OCI-M1 (cell line): Measurements from ENCODE around the gene CROCC2.

Source experiments
- DNase-seq: peaks from one replicate; lab custom pipeline; 2025; lab: John Stamatoyannopoulos, UW

The CROCC2 gene

GRCh38 chr2:240988146-240988545, 82.0 kb downstream of the CROCC2 start:
- no peak for DNase-seq

DNA sequence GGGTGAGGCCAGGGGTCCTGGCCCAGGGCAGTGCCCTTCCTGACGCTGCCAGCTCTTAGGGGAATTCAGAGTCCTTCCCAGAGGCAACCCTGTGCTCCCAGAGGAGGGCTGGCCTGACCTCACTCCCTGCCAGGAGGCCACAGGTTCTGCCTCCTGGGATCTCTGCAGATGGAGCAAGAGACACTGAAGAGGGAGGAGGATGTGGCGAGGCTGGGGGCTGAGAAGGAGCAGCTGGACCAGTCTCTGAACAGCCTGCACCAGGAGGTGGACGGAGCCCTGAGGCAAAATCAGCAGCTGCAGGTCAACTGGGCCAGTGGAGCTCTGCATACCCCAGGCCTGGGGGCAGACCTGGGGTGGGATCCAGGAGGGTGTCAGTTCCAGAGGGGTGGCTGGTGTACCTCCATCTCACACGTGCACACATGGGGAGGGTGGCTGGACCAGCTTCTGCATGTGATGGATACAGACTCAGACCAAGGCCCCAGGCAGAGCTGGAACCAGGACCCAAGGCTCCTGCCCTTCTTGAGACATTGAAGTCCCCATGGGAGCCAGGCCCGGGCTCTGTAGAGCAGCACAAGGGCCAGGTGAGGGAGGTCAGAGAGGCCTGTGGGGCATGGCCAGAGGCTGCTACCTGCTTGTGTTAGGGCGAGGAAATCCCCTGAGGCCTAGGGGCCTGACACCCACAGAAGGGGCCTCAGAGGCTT, 82.6 kb downstream of the CROCC2 start:
- DNase-seq: no peak

- DNase-seq: peak; percentile 37
These were observed 83.5 kb downstream of the CROCC2 start for GRCh38 chr2:240989451-240990265.

- DNase-seq: no peak
These were observed 84.1 kb downstream of the CROCC2 start for GRCh38 chr2:240990266-240990529.

DNA sequence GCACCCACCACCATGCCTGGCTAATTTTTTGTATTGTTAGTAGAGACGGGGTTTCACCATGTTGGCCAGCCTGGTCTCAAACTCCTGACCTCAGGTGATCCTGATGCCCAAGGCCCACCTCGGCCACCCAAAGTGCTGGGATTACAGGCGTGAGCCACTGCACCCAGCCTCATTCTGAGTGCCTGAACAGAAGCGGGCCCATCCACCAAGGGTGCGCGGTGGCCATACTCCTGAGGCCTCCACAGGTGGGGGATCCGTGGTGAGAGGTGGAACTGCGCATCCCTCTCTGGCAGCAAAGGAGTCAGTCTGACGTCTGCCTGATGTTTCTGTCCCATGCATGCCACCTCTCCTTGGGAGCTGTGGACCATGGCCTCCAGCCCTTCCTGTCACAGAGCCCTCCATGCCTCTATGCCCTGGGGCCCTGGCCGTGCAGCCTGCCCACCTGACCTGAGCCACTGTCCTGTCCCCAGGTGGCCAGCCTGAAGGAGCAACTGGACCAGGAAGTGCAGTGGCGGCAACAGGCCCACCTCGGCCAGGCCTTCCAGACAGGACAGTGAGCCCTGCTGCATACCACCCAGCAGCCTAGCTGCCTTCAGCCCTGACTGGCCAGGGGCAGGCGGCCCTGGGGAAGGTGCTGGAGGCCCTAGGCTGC, 84.7 kb downstream of the CROCC2 start:
- DNase-seq: no peak

DNA sequence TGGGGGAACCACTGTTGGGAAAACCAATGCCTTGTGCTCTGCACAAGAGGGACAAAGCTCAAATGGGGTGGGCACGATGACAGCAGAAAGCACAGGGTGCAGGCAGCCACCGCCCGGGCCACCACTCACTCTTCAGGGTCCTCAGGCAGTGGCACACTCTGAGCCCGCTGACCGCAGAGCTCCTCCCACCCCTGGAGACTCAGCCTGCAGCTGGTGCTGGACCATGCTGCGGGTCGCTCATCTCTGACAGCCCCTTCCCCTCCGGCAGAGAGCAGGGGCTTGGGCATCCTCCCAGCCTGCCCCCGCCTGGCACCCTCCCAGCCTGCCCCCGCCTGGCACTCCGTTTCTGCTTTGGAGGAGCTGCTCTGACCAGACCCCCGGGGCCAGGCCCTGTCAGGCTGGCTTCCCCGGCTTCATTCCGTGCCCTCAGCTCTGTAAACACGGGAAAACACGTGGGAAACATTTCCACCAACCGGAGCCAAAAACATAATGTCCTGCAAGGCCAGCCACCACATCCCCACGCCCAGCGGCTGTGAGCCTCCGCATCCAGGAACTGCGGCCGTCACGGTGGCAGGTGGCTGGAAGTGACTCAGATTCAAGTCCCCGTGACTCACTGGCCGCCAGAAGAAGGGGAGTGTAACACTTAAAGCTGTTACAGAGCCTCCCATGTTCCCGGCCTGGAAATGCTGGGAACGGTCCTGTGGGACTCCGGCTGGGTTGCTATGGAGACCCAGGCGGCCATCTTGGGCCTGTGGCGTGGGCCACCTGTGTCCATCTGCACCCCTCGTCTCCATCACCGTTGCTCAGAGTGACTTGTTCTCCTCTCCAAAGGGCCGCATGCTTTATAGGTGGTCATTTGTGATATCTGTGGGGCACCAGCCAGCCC, 85.5 kb downstream of the CROCC2 start:
- no peak for DNase-seq

DNA sequence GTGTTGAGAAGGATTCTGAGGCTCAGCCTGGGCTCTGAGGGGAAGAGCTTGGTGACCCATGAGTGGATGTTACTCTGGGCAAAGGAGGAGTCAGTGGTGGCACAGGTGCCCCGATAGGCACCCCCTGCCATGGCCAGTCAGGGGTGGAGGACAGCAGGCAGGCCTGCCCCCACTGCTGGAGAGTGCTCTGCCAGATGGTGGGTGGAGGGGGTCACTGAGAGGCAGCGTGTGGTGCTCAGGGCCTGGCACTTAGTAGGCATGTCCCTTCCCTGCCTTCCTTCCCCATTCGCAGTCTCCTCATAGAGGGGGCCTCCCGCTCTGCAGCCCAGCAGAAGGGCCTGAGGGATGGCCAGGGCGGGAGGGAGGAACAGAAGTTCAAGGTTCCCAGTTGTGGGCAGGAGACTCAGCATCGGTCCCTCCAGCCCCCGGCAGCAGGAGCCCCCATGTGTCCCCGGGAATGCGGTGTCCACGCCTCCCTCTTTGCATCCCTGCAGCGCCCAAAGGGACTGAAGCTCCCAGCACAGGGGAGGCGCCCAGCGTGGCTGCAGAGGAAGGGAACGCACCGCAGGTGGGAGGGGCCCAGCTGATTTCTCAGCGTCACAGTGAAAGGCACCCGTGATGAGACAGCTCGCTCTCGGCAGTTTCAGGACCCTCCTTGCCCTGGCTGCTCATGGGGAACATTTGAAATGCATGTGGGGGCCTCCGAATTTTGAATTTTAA, 86.6 kb downstream of the CROCC2 start:
- DNase-seq: no peak

GRCh38 chr2:240993446-240994170, 87.5 kb downstream of the CROCC2 start:
- DNase-seq: no peak

DNA sequence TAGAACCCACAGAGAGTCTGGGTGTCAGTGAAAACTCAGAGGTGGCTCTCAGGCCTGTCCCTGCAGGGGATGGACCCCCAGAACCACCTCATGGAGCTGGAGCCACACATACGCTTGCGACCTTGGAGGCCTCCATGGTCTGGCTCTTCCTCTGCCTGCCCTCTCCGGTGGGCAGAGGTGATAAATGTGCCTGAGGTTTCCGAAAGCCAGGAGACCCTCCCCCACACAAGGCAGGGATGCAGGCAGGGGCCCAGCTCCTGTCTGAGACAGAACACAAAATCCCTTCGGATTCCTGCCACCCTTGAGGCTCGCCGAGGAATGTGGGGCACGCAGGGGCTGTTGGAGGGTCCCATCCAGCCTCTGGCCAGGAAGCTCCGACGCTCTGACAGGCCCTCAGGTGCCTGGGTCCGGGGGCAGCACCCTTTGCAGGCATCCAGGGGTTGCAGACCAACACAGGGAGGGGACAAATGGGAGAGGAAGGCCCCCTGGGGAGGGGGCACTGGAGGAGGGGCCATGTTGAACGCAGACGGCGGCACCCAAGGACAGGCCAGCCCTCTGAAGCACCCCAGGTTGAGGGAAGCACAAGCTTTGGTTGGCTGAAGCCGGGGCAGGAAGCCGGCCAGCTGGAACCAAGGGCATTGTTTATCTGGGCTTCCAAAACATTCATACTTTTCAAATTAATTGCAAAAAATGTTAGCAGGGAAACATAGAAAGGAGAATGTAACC, 88.2 kb downstream of the CROCC2 start:
- DNase-seq: no peak

DNA sequence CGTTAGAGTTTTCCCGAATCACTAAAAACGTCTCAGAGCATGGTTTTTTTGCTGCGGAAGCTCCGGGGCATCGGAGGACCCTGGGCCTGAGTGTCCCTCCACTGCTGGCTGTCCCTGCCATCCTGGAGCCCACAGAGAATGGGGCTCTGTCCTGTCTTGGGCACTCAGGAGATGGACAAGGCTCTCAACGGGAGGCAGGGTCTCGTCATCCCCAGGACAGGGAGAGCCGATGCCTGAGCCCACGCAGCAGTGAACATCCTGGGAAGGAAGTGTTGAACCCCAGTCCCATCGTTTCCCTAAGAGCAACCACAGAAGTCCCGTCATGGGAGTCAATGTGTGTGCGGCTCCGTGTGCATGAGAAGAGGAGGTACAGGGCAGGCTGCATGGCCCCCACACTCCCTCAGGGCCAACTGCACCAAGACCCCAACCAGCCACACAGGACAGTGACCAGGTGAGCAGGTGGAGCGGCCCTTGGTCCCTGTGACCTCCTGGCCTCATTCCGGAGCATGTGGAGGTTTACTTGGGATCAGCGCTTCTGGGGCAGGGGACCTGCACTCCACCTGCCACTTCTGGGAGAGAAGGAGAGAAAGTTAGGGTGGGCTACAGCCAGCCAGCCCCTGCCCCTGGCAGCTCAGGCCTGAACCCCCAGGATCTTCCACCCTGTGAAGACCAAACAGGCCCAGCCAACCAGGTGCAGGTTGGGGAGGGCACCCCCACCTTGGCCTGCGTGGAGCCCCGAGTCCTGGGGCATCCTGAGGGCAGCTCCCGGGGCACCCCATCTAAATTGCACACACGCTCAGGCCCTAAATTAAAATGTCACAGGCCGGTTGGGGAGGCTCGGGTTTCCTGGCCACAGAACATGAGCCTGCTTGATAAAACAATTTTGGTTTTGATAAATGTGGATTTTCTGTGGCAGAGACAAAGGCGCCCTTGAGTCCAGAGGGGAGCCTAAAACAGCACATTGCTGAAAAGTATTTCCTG, 89.2 kb downstream of the CROCC2 start:
- DNase-seq: no peak

DNA sequence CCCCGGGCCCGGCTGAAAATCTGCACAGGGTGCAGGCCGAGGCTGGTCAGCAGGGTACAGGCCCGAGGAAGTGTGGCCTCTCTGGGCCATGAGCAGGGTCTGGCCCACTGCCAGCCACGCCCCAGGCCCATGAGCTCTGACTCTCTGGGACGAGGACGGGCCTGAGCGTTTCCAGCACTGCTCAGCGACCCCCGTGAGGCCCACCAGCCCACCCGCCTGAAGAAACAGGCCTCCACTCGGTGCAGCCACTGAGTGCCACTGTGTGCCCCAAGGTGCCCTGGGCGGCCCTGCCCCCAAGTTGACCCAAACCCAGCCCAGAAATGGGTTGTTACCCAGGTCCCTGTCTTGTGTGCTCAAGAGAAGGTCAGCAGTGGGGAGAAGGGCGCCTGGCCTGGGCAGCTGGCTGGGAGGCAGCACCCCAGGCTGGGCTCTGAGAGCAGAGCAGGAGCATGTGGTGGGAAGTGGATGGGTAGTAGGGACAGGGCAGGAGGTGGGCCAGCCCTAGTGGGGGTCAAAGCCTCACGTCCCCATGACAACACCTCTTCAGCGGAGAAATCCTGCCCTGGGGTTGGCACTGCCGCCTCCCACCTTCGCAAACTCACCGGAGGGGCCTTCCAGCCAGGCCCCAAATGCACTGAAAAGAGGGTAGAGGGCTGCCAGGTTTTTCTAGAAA, 90.2 kb downstream of the CROCC2 start:
- no peak for DNase-seq

- DNase-seq: no peak
These were observed 90.7 kb downstream of the CROCC2 start for GRCh38 chr2:240996834-240997140.

DNA sequence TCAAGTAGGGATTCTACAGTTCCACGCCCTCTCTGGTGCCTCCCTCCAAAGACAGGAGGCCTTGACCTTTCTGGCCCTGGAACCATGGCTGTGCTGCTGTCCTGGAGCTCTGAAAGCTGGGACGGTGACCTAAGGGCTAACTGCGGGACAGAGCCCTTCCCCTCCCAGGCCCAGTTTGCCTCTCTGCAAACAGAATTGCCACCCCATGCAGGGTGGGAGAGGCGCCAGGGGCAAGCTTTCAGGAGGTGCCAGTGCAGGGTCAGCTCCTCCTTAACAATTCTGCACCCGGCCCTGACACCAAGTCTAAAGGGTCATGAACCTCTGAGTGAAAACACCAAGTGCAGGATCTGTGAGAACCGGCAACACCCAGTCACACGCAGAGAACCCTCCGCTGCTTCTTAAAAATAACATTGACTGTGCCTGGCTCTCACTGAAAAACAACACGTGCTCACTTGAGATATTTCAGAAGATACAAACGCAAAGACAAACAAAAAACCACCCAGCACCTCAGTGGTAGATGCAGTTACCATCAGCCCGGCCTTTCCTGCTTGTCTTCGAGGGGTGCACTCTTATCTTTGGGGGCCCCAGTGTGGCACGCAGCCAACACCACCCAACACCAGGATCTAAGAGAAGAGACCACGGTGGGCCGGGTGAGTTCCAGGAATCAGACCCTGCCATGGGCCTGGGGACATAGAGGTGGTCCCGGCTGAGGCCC, 91.2 kb downstream of the CROCC2 start:
- no peak for DNase-seq

DNA sequence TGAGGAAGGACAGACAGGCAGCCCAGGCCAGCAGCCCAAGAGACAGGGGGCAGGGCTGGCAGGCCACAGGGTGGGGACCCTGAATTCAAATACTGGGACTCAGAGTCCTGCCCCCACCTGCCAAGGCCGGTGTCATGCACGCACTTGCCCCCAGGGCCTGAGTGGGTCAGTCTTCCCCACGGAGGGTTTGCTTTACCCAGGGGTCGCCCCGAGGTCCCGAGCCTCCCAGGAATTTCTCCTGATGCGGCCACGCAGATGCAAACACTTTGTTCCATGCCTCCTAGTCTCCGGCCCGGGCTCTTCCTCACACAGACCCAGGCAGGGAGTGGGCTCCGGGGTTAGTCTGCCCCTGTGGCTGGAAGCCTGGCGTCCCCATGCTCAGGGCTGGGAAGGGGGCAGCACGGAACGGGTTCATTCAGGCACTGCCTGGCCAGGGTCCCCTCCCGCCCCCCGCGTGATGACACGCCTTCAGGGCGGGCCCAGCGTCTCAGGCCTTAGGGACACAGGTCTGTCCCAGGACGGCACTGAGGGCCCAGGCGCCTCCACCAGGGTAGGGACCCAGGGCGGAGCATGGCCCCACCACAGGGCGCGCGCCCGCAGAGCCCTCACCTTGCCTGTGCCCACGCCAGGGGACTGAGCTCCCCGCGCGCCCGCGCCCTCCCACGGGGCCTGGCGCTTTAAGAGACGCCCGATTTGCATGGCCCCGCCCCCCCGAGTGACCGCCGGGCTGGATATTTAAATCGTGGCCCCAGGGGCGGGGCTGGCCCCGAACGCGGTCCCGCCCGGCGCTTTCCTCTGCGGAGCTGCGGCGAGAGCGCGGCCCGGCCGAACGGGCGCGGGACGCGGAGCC, 91.9 kb downstream of the CROCC2 start, which contains the start of gene SNED1:
Gene SNED1, plus strand, starts transcription at position 763 of the 850 bp plus-strand sequence. CDS start 220 bp downstream, outside the sequence.
- DNase-seq: no peak

GRCh38 chr2:240998706-240998994, 92.5 kb downstream of the CROCC2 start:
- no peak for DNase-seq

- DNase-seq: no peak
These were observed 93.1 kb downstream of the CROCC2 start for GRCh38 chr2:240998995-240999791.
